OCI-LY7 (cell line): ENCODE results near the gene TMC1.

Experiments
- CTCF ChIP-seq: fragments of 200-600 bp; sonication (generic); conservative IDR thresholded peaks from 2 replicates; pipeline ENCODE4 v1.5.1; 2014; ENCODE audit warnings: mild to moderate bottlenecking, antibody characterized with exemption, low read length, moderate library complexity, mixed read lengths
- EZH2phosphoT487 ChIP-seq: fragments of 200-600 bp; sonication (generic); IDR thresholded peaks from 2 replicates; pipeline ENCODE4 v1.6.1; 2018; ENCODE audit warnings: low read depth, borderline replicate concordance, mild to moderate bottlenecking, mixed run types, antibody characterized with exemption, low read length, moderate library complexity, mixed read lengths

GRCh38 chr9:72509635-72510034 is 11.8 kb upstream of the TMC1 start:
- TF ChIP-seq CTCF (no peak), EZH2phosphoT487 (no peak)
